ENCODE measurements around the gene OAS2. TPM values are rescaled to one million over a fixed set of nuclear protein-coding genes. Genes with fewer than 3 reads are reported as not detected.

The OAS2 gene
- total RNA-seq, 3 donors from 2014 or later (not counting 1 experiment from before 2014, with no cell fraction given) = 29.0 to 56.3 (median 48.2) TPM

- no peak overlapping the region for H3K4me3 Mint-ChIP-seq
- DNase-seq (no peak), ATAC-seq (no peak)
- no peak for TF ChIP-seq CTCF (IDR thresholded peaks at IDR 0.05)
- no peaks in the 10 kb centered on the region for H3K9me3 Mint-ChIP-seq
- H3K9me3 ChIP-seq (ENCODE audit: control insufficient read depth, insufficient read depth, low read length) = no peaks in the 10 kb centered on the region
- H3K27me3 Mint-ChIP-seq (ENCODE audit: low read depth in 2 of 2) = peaks cover 7 to 19% of the 10 kb centered on the region in 2 donors
- WGBS (ENCODE audit: insufficient coverage) = 92% methylated on average over 3 of the region's 4 CpGs
- H3K36me3 ChIP-seq (ENCODE audit: control insufficient read depth, insufficient read depth, low read length) = no peaks in the 10 kb centered on the region
- H3K27me3 ChIP-seq (ENCODE audit: control insufficient read depth, insufficient read depth, low read length) = no peaks in the 10 kb centered on the region
- H3K4me3 ChIP-seq (ENCODE audit: low read length) = no peak overlapping the region
- H3K4me1 Mint-ChIP-seq = peaks cover 0 to 6% of the 10 kb centered on the region in 2 donors
- no peak overlapping the region for H3K27ac ChIP-seq (ENCODE audit: low read length)
- intact Hi-C loops (cut with micrococcal nuclease) = no loop called here
- H3K36me3 Mint-ChIP-seq = no peaks in the 10 kb centered on the region
- no peak overlapping the region for H3K27ac Mint-ChIP-seq
- H3K4me1 ChIP-seq (ENCODE audit: control insufficient read depth, insufficient read depth, low read length) = peaks cover 33% of the 10 kb centered on the region
These were observed 73.4 kb downstream of the OAS2 start for GRCh38 chr12:113051759-113052158.

- DNase-seq (no peak), ATAC-seq (no peak)
- no peaks in the 10 kb centered on the region for H3K27me3 ChIP-seq (ENCODE audit: control insufficient read depth, insufficient read depth, low read length)
- H3K36me3 ChIP-seq (ENCODE audit: control insufficient read depth, insufficient read depth, low read length) = no peaks in the 10 kb centered on the region
- no peak overlapping the region for H3K4me3 ChIP-seq (ENCODE audit: low read length)
- H3K4me3 Mint-ChIP-seq = no peak overlapping the region
- H3K27ac Mint-ChIP-seq = no peak overlapping the region
- peaks cover 7 to 15% of the 10 kb centered on the region in 2 donors for H3K27me3 Mint-ChIP-seq (ENCODE audit: low read depth in 2 of 2)
- H3K9me3 ChIP-seq (ENCODE audit: control insufficient read depth, insufficient read depth, low read length) = no peaks in the 10 kb centered on the region
- peaks cover 0 to 6% of the 10 kb centered on the region in 2 donors for H3K4me1 Mint-ChIP-seq
- H3K9me3 Mint-ChIP-seq = no peaks in the 10 kb centered on the region
- no peaks in the 10 kb centered on the region for H3K36me3 Mint-ChIP-seq
- WGBS (ENCODE audit: insufficient coverage) = 68% methylated on average over 4 of the region's 4 CpGs
- no peak overlapping the region for H3K27ac ChIP-seq (ENCODE audit: low read length)
- peaks cover 36% of the 10 kb centered on the region for H3K4me1 ChIP-seq (ENCODE audit: control insufficient read depth, insufficient read depth, low read length)
- intact Hi-C loops (cut with micrococcal nuclease) = no loop called here
- no peak for TF ChIP-seq CTCF (IDR thresholded peaks at IDR 0.05)
These were observed 74.0 kb downstream of the OAS2 start for GRCh38 chr12:113052326-113052725.

GRCh38 chr12:113054948-113055486, 76.7 kb downstream of the OAS2 start:
- Histone ChIP-seq H3K36me3 (ENCODE audit: control insufficient read depth, insufficient read depth, low read length) (no peaks in the 10 kb centered on the region), H3K4me3 (ENCODE audit: low read length) (no peak overlapping the region), H3K27me3 (ENCODE audit: control insufficient read depth, insufficient read depth, low read length) (no peaks in the 10 kb centered on the region), H3K9me3 (ENCODE audit: control insufficient read depth, insufficient read depth, low read length) (no peaks in the 10 kb centered on the region), H3K27ac (ENCODE audit: low read length) (no peak overlapping the region), H3K4me1 (ENCODE audit: control insufficient read depth, insufficient read depth, low read length) (peaks cover 44% of the 10 kb centered on the region)
- WGBS (ENCODE audit: insufficient coverage) = 69% methylated on average over 4 of the region's 4 CpGs
- no peaks in the 10 kb centered on the region for H3K36me3 Mint-ChIP-seq
- no peak overlapping the region for H3K27ac Mint-ChIP-seq
- H3K4me3 Mint-ChIP-seq = peak overlapping the region; percentile 25
- TF ChIP-seq CTCF (IDR thresholded peaks at IDR 0.05) = no peak
- no peak for ATAC-seq
- H3K4me1 Mint-ChIP-seq = no peaks in the 10 kb centered on the region
- intact Hi-C loops (cut with micrococcal nuclease) = no loop called here
- peaks cover 7 to 12% of the 10 kb centered on the region in 2 donors for H3K27me3 Mint-ChIP-seq (ENCODE audit: low read depth in 2 of 2)
- no peak for DNase-seq
- H3K9me3 Mint-ChIP-seq = no peaks in the 10 kb centered on the region
